HepG2 (cell line): Measurements from ENCODE around the gene KLHL12. TPM values are rescaled to one million over a fixed set of nuclear protein-coding genes. Genes with fewer than 3 reads are reported as not detected.

Source experiments
- FOSL2 ChIP-seq: sonication (generic); formaldehyde crosslinking; IDR thresholded peaks from 2 replicates; pipeline ENCODE4 v1.4.0; 2020; ENCODE audit warnings: missing genetic modification reagents
- IKZF5 ChIP-seq: IDR thresholded peaks from 2 replicates; pipeline ENCODE4 v1.6.1; 2018; ENCODE audit warnings: missing genetic modification reagents, mild to moderate bottlenecking, missing compliant biosample characterization
- JUN ChIP-seq: sonication (generic); formaldehyde crosslinking; IDR thresholded peaks from 2 replicates; pipeline ENCODE4 v1.4.0; 2020; ENCODE audit warnings: mild to moderate bottlenecking, missing genetic modification reagents
- MED13 ChIP-seq: sonication (generic); formaldehyde crosslinking; IDR thresholded peaks from 2 replicates; pipeline ENCODE4 v1.5.0; 2020; ENCODE audit warnings: missing genetic modification reagents
- MEF2D ChIP-seq: sonication (generic); formaldehyde crosslinking; IDR thresholded peaks from 2 replicates; pipeline ENCODE4 v1.5.1; 2020; ENCODE audit warnings: mild to moderate bottlenecking, missing genetic modification reagents
- MXD3 ChIP-seq: IDR thresholded peaks from 2 replicates; pipeline ENCODE4 v1.6.1; 2016; ENCODE audit warnings: mild to moderate bottlenecking, missing biosample characterization, missing genetic modification reagents
- POGK ChIP-seq: sonication (generic); formaldehyde crosslinking; conservative IDR thresholded peaks from 2 replicates; pipeline ENCODE4 v1.8.0; 2022; ENCODE audit warnings: mild to moderate bottlenecking, moderate library complexity, missing genetic modification reagents
- ZEB1 ChIP-seq: IDR thresholded peaks from 2 replicates; pipeline ENCODE4 v1.6.1; 2012; ENCODE audit warnings: mild to moderate bottlenecking, low read depth, inconsistent platforms; ENCODE audit not compliant: insufficient replicate concordance
- polyA plus RNA-seq, 8 experiments: library from polyadenylated mRNA; depleted of rRNA in 3 of 8; stranded (reverse) in 7 of 8; unstranded in 1 of 8; fragments of >200 nt; fragmentation: Illumina TruSeq in 4 of 8; extraction: Trizol in 4 of 8; gene quantifications; 2 replicates each; pipeline versions ENCODE4 v1.2.1 to v1.2.3, GENCODE V29; 2011 to 2016; ENCODE audit warnings: low read depth in 4 of 8, missing spikeins in 1 of 8, mixed read lengths in 1 of 8; ENCODE audit not compliant: insufficient read depth in 1 of 8
- total RNA-seq, 5 experiments: library from RNA; depleted of rRNA; stranded (reverse); fragments of >200 nt; fragmentation: Illumina TruSeq; extraction: Trizol; gene quantifications; 2 replicates each; pipeline ENCODE4 v1.2.3, GENCODE V29; 2016; ENCODE audit warnings: low read depth in 1 of 5
- TF ChIP-seq, protein P1 (sequence below), 2 experiments: fragments of 450-650 bp in 1 of 2; sonication (generic) in 1 of 2; formaldehyde crosslinking in 1 of 2; IDR thresholded peaks; 2 replicates each; pipeline versions ENCODE4 v1.6.1 to v1.8.0; 2016 to 2022; ENCODE audit warnings: antibody characterized with exemption in 1 of 2, mild to moderate bottlenecking in 1 of 2, missing genetic modification reagents in 1 of 2
- TF ChIP-seq, protein P2 (sequence below): sonication (generic); formaldehyde crosslinking; IDR thresholded peaks from 2 replicates; pipeline ENCODE4 v1.4.0; 2020; ENCODE audit warnings: missing genetic modification reagents

Gene KLHL12
- total and polyA plus RNA-seq, 2 of the 13 experiments (the other 11 are each of a cell fraction or from before 2014, with no cell fraction given) = 19.2 to 25.2 TPM

GRCh38 chr1:202945483-202945882, 18.4 kb upstream of the KLHL12 start (continued):
- TF ChIP-seq, protein P1, sequence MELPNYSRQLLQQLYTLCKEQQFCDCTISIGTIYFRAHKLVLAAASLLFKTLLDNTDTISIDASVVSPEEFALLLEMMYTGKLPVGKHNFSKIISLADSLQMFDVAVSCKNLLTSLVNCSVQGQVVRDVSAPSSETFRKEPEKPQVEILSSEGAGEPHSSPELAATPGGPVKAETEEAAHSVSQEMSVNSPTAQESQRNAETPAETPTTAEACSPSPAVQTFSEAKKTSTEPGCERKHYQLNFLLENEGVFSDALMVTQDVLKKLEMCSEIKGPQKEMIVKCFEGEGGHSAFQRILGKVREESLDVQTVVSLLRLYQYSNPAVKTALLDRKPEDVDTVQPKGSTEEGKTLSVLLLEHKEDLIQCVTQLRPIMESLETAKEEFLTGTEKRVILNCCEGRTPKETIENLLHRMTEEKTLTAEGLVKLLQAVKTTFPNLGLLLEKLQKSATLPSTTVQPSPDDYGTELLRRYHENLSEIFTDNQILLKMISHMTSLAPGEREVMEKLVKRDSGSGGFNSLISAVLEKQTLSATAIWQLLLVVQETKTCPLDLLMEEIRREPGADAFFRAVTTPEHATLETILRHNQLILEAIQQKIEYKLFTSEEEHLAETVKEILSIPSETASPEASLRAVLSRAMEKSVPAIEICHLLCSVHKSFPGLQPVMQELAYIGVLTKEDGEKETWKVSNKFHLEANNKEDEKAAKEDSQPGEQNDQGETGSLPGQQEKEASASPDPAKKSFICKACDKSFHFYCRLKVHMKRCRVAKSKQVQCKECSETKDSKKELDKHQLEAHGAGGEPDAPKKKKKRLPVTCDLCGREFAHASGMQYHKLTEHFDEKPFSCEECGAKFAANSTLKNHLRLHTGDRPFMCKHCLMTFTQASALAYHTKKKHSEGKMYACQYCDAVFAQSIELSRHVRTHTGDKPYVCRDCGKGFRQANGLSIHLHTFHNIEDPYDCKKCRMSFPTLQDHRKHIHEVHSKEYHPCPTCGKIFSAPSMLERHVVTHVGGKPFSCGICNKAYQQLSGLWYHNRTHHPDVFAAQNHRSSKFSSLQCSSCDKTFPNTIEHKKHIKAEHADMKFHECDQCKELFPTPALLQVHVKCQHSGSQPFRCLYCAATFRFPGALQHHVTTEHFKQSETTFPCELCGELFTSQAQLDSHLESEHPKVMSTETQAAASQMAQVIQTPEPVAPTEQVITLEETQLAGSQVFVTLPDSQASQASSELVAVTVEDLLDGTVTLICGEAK (IDR thresholded peaks at IDR 0.05) = no peak
- TF ChIP-seq, protein P1 (CRISPR knock-in tag; IDR thresholded peaks at IDR 0.05) = no peak
- TF ChIP-seq MXD3 (no peak), ZEB1 (no peak), IKZF5 (no peak), FOSL2 (CRISPR knock-in tag) (no peak), MEF2D (CRISPR knock-in tag) (no peak), JUN (no peak), POGK (CRISPR knock-in tag) (no peak), MED13 (no peak)
- TF ChIP-seq, protein P2, sequence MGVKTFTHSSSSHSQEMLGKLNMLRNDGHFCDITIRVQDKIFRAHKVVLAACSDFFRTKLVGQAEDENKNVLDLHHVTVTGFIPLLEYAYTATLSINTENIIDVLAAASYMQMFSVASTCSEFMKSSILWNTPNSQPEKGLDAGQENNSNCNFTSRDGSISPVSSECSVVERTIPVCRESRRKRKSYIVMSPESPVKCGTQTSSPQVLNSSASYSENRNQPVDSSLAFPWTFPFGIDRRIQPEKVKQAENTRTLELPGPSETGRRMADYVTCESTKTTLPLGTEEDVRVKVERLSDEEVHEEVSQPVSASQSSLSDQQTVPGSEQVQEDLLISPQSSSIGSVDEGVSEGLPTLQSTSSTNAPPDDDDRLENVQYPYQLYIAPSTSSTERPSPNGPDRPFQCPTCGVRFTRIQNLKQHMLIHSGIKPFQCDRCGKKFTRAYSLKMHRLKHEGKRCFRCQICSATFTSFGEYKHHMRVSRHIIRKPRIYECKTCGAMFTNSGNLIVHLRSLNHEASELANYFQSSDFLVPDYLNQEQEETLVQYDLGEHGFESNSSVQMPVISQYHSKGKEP (CRISPR knock-in tag) = no peak
